Breast epithelium (tissue), 3 donors: ENCODE measurements around the gene NEK11.

Source experiments
- POLR2AphosphoS5 ChIP-seq, 3 donors: sonication (generic); formaldehyde crosslinking; IDR thresholded peaks; one replicate each; pipeline ENCODE4 v1.6.1; 2017; ENCODE audit warnings: antibody characterized with exemption in 3 of 3
- TF ChIP-seq, protein P1 (sequence below), 3 donors: fragments of 450-650 bp; IDR thresholded peaks; one replicate each; pipeline ENCODE4 v1.5.1; 2016 to 2017; ENCODE audit warnings: antibody characterized with exemption in 3 of 3, mild to moderate bottlenecking in 3 of 3, moderate library complexity in 3 of 3

- TF ChIP-seq POLR2AphosphoS5 (IDR thresholded peaks at IDR 0.05) = no peak
- TF ChIP-seq, protein P1, sequence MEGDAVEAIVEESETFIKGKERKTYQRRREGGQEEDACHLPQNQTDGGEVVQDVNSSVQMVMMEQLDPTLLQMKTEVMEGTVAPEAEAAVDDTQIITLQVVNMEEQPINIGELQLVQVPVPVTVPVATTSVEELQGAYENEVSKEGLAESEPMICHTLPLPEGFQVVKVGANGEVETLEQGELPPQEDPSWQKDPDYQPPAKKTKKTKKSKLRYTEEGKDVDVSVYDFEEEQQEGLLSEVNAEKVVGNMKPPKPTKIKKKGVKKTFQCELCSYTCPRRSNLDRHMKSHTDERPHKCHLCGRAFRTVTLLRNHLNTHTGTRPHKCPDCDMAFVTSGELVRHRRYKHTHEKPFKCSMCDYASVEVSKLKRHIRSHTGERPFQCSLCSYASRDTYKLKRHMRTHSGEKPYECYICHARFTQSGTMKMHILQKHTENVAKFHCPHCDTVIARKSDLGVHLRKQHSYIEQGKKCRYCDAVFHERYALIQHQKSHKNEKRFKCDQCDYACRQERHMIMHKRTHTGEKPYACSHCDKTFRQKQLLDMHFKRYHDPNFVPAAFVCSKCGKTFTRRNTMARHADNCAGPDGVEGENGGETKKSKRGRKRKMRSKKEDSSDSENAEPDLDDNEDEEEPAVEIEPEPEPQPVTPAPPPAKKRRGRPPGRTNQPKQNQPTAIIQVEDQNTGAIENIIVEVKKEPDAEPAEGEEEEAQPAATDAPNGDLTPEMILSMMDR (IDR thresholded peaks at IDR 0.05) = no peak
Measured at GRCh38 chr3:131050001-131050400, 23.3 kb downstream of the NEK11 start.
